ENCODE results near the gene TOR1AIP1. TPM values are rescaled to one million over a fixed set of nuclear protein-coding genes. Genes with fewer than 3 reads are reported as not detected.

The TOR1AIP1 gene
- total RNA-seq, 1 donor from 2014 or later = 11.1 TPM

DNA sequence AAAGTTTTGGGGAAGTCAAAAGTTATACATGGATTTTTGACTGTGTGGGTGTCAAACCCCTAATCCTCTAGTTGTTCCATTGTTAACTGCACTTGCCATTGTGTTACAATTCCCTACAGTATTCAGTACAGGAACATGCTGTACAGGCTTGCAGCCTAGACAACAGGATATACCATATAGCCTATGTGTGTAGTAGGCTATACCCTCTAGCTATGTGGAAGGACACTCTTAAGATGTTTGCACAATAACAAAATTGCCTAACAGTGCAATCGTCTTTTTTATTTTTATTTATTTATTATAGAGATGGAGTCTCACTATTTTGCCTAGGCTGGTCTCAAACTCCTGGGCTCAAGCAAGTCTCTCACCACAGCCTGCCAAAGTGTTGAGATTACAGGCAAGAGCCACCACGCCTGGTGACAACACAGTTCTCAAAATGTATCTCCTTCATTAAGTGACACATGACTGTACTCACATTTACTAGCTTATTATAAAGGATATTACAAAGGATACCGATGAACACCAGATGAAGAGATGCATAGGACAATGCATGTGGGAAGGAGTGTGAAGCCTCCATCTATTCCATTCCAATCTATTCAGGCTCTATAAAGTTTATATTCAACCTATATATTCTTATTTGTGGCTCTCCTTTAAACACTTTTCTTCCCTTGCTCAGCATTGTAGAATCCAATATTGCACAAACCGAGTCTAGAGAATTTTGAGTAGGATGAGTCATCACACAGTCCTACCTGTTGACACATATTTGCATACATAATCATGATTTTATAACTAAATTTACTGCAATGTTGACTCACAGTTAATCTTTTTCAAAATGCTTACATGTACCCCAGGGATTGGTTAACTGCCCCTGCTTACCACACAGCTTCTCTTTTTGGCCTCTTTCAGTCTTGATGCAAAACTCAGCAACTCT, 44.1 kb downstream of the TOR1AIP1 start:
- Mint-ChIP-seq H3K9me3 (ENCODE audit: unreplicated experiment) (no peaks in the 10 kb centered on the region), H3K4me1 (ENCODE audit: low read depth, unreplicated experiment) (peaks cover 4% of the 10 kb centered on the region), H3K27ac (ENCODE audit: unreplicated experiment) (no peak overlapping the region), H3K27me3 (ENCODE audit: unreplicated experiment) (no peaks in the 10 kb centered on the region), H3K36me3 (ENCODE audit: unreplicated experiment) (no peaks in the 10 kb centered on the region), H3K4me3 (ENCODE audit: unreplicated experiment) (no peak overlapping the region)
- TF ChIP-seq, protein P1, sequence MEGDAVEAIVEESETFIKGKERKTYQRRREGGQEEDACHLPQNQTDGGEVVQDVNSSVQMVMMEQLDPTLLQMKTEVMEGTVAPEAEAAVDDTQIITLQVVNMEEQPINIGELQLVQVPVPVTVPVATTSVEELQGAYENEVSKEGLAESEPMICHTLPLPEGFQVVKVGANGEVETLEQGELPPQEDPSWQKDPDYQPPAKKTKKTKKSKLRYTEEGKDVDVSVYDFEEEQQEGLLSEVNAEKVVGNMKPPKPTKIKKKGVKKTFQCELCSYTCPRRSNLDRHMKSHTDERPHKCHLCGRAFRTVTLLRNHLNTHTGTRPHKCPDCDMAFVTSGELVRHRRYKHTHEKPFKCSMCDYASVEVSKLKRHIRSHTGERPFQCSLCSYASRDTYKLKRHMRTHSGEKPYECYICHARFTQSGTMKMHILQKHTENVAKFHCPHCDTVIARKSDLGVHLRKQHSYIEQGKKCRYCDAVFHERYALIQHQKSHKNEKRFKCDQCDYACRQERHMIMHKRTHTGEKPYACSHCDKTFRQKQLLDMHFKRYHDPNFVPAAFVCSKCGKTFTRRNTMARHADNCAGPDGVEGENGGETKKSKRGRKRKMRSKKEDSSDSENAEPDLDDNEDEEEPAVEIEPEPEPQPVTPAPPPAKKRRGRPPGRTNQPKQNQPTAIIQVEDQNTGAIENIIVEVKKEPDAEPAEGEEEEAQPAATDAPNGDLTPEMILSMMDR (IDR thresholded peaks at IDR 0.05; ENCODE audit: partially characterized antibody, unreplicated experiment) = no peak
- DNase-seq = no peak

DNA sequence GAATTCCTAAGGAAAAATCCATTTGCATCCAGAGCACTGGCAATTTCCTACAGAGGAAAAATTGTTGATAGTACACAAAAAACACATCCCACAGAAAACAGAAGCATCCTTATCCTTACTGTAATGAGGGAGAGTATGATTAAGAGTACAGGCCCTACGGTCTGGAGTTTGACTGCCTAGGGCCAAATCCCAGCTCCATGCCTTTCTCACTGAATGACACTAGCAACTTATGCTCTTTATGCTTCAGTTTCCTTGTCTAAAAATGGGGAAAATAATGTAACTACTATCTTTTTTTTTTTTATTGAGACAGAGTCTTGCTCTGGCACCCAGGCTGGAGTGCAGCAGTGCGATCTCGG, 44.7 kb downstream of the TOR1AIP1 start:
- H3K27me3 Mint-ChIP-seq (ENCODE audit: unreplicated experiment) = no peaks in the 10 kb centered on the region
- no peaks in the 10 kb centered on the region for H3K36me3 Mint-ChIP-seq (ENCODE audit: unreplicated experiment)
- H3K4me3 Mint-ChIP-seq (ENCODE audit: unreplicated experiment) = no peak overlapping the region
- peaks cover 4% of the 10 kb centered on the region for H3K4me1 Mint-ChIP-seq (ENCODE audit: low read depth, unreplicated experiment)
- TF ChIP-seq, protein P1 (IDR thresholded peaks at IDR 0.05; ENCODE audit: partially characterized antibody, unreplicated experiment) = no peak
- DNase-seq = no peak
- no peaks in the 10 kb centered on the region for H3K9me3 Mint-ChIP-seq (ENCODE audit: unreplicated experiment)
- H3K27ac Mint-ChIP-seq (ENCODE audit: unreplicated experiment) = no peak overlapping the region

DNA sequence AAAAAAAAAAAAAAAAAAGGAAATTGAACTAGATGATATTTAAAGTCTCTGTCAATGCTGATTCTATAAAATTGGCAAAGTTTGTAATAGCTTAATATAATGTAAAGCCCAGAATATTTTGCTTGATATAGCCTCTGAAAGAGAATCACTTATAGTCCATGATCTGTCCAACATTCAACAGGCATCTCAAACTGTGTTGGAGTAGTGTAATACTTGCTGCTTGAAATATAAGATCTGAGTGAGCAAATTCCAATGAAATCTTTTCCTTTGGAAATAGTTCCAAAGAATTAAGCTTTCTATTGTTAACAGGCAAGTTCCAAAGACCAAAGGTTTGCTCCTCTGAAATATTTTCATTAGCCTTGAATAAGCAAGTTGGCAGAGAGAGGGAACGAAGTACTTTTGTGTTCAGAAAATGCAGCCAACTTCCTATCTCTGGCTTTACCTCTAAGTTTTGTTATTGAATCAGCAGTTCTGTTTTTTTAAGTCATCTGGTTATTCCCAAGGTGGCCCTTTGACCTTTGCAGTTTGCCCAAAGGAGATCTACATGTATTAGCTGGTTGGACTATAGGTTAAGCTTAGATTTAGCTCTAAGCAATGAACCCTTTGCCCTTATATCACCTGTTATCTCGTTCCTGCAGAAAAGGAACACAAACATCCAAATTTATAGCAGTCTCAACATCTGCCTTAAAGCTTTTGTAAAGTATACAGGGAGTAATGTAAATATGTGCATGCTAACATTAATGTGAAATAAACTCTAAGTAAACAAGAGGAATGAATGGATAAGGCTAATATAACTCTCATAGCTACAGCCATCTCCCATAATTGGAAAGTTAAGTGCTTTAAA, 48.1 kb downstream of the TOR1AIP1 start:
- Mint-ChIP-seq H3K27ac (ENCODE audit: unreplicated experiment) (no peak overlapping the region), H3K4me1 (ENCODE audit: low read depth, unreplicated experiment) (no peaks in the 10 kb centered on the region), H3K9me3 (ENCODE audit: unreplicated experiment) (no peaks in the 10 kb centered on the region), H3K27me3 (ENCODE audit: unreplicated experiment) (no peaks in the 10 kb centered on the region), H3K36me3 (ENCODE audit: unreplicated experiment) (no peaks in the 10 kb centered on the region), H3K4me3 (ENCODE audit: unreplicated experiment) (no peak overlapping the region)
- no peak for DNase-seq
- TF ChIP-seq, protein P1 (IDR thresholded peaks at IDR 0.05; ENCODE audit: partially characterized antibody, unreplicated experiment) = no peak

DNA sequence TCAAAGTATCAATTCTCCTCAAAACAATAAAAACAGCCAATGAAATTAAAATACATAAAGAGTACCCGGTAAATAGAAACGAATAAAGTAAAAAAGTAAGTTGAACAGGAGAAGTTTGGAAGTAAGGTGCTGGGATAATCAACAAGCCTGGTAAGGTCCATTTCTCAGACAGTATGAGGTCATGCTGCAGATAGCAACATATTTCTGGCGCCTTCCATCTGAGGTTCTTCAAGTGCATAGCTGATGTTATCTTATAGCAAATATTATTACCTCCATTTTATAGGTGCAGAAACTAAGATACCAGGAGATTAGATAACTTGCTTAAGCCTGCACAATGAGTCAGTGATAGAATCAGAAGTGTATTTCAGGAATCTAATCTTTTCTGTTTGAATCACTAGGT, 48.8 kb downstream of the TOR1AIP1 start:
- no peaks in the 10 kb centered on the region for H3K27me3 Mint-ChIP-seq (ENCODE audit: unreplicated experiment)
- H3K4me1 Mint-ChIP-seq (ENCODE audit: low read depth, unreplicated experiment) = no peaks in the 10 kb centered on the region
- H3K4me3 Mint-ChIP-seq (ENCODE audit: unreplicated experiment) = no peak overlapping the region
- TF ChIP-seq, protein P1 (IDR thresholded peaks at IDR 0.05; ENCODE audit: partially characterized antibody, unreplicated experiment) = no peak
- no peak overlapping the region for H3K27ac Mint-ChIP-seq (ENCODE audit: unreplicated experiment)
- no peak for DNase-seq
- H3K9me3 Mint-ChIP-seq (ENCODE audit: unreplicated experiment) = no peaks in the 10 kb centered on the region
- H3K36me3 Mint-ChIP-seq (ENCODE audit: unreplicated experiment) = no peaks in the 10 kb centered on the region

Measured in glutamatergic neuron (in vitro differentiated cells).